Activated T-helper 1 cell treated with anti-CD3 and anti-CD28 coated beads, Interleukin-2, amount 50 U/mL, for 16 hours (primary cell): ENCODE measurements around the gene RBM6.
"Not testable (repeated sequence)": the region's sequence is repeated elsewhere in the genome, so short reads cannot be mapped to it uniquely, and the experiment has no call there.

Experiments
- DNase-seq, 2 donors: peaks; one replicate each; pipeline ENCODE4 v3.0.0-alpha.2; 2020; ENCODE audit warnings: low read depth in 1 of 2, low spot score in 1 of 2

RBM6 gene

GRCh38 chr3:49912881-49913281 lies 27.1 kb upstream of the RBM6 start:
- DNase-seq, result no peak

- no peak for DNase-seq
These were observed 25.0 kb upstream of the RBM6 start for GRCh38 chr3:49914906-49915305.

GRCh38 chr3:49916686-49917085 lies 23.3 kb upstream of the RBM6 start:
- DNase-seq, result no peak

GRCh38 chr3:49917806-49918590 lies 22.0 kb upstream of the RBM6 start:
- not testable (repeated sequence) for DNase-seq

- no peak for DNase-seq
These were observed 15.3 kb upstream of the RBM6 start for GRCh38 chr3:49924683-49925082.

DNA sequence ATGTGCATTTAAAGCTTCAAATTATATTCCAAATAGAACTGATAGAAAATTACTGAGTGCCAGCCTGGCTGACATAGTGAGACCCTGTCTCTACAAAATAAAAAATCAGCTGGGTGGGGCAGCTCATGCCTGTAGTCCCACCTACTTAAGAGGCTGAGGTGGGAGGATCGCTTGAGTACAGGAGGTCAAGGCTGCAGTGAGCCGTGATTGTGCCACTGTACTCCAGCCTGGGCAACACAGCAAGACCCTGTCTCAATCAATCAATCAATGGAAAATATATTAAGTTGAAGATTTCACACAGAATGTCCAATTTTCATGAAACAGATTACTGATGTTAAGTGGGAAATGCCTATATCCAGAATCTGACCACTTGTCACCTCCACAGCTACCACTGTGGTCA lies 14.5 kb upstream of the RBM6 start:
- no peak for DNase-seq

GRCh38 chr3:49926117-49926728 lies 13.7 kb upstream of the RBM6 start:
- no peak for DNase-seq

DNA sequence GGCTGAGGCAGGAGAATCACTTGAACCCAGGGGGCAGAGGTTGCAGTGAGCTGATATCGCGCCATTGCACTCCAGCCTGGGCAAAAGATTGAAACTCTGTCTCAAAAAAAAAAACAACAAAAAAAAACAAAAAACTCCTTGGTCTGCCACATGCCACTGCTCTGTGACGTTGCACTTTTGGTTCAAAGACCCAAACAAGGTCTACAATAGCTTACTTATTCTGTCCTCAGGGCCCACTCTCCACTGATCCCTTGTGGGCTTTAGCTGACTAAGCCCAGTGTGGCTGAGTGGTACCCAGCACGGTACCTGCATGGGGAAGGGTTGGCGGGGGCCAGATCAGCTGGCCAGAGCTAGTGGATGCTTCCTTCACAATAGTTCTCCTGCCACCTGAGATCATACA lies 12.2 kb upstream of the RBM6 start:
- no peak for DNase-seq

GRCh38 chr3:49928481-49929017 lies 11.4 kb upstream of the RBM6 start:
- no peak for DNase-seq

DNA sequence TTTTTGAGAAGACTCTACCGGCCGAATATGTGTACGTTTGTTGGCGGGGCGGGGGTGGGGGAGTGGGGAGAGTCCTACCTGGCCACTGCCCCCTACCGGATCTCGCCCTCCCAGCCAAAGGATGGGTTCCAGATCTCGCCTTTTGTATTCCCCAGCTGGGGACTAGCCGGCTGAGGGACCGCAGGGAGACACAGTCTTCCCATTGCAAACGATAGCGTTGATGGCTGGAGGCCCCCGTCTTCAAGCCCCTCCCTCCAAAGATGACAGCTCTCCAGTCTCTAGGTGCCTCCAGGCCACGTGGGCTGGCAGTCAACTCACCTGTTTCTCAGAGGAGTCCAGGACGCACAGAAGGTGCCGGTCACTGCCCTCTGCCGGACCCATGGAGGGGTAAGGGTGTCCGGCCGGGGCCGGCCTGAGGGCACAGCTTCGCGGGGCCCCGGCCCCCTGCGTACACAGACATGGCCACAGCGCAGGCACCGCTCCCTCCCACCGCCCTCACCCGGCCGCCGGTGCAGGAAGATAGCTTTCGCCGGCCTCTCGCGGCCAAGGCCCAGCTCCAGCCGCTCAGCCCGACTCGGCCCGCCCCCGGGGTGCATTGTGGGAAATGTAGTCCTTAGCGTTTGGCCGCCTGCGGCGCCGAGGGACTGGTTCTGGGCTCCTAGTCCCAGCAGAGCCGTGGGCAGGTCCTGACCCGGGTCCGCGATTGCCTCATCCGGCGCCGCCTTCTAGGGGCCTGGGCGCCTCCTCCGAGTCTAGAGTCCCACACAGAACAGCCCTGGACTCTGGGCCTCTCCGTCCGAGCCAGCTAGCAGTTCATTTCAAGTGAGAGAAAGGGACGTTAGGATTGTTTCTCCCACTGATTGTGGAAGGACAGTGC lies 10.4 kb upstream of the RBM6 start, which contains the start of gene MON1A:
Gene MON1A, minus strand, starts transcription at position 521 of the 877 bp plus-strand sequence. CDS start 16,465 bp downstream, outside the sequence.
- peak; percentile 75 to 76 for DNase-seq

GRCh38 chr3:49930168-49930690 lies 9.7 kb upstream of the RBM6 start:
- no peak for DNase-seq

DNA sequence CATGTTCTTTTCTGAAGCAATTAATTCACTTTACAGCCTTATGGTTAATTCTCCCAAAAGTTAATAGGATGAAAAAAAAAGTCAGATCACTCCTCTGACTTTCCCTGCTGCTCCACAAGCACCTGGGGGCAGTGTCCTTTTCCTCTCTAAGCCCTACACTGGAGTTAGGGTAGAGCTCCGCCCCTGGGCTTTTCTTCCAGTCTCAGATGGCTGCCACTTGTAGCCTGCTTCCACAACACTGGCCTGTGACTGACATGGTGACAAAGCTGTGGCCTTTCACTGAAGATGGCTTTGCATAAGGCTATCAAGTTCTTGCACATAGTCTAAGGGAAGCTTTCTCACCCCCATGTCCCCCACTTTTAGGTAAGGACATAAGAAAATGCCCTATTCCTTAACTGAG lies 9.0 kb upstream of the RBM6 start:
- no peak for DNase-seq

GRCh38 chr3:49932281-49932680 lies 7.7 kb upstream of the RBM6 start:
- DNase-seq, result not testable (repeated sequence)

DNA sequence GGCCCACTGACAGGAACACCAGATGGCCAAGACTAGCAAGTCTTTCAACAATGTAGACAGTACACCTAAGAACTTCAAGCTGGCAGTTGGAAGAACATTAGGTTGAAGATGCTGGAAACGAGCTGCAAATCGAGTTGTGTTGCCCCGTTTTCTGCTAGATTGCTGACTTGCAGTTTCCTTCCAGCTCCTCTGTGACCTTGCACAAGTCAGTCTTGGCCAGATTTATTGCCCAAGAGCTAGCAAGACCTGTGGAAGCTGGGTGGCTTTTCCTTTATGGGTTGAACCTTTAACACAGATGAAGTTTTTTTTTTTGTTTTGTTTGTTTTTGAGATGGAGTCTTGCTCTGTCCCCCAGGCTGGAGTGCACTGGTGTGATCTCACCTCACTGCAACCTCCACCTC lies 2.9 kb upstream of the RBM6 start:
- no peak for DNase-seq

DNA sequence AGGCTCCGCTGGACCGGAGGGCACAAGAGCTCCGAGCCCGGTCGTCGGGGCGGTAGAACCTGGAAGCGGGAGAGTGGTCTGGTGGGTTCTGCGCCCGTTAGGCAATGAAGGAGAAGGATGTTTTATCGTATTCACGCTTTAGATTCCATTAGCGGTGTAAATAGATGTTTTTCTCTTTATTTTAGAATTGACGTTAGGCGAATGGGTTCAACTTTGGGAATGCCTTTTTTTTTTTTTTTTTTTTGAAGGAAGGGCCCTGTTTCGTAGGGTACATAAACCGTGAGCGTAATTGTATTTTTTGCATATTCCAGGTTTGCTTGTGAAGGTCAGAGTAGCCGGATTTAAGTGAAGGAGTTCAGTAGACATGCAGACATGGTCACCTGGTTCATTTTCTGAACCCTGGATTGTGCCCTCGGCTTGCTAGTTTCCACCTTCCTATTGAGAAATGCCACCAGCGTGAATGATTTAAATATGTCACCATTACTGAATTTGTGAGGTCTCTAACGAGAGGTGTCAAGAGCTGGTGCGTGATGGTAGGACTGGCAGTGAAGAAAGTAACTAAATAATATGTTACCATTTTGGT lies 808 bp downstream of the RBM6 start:
- no peak for DNase-seq

DNA sequence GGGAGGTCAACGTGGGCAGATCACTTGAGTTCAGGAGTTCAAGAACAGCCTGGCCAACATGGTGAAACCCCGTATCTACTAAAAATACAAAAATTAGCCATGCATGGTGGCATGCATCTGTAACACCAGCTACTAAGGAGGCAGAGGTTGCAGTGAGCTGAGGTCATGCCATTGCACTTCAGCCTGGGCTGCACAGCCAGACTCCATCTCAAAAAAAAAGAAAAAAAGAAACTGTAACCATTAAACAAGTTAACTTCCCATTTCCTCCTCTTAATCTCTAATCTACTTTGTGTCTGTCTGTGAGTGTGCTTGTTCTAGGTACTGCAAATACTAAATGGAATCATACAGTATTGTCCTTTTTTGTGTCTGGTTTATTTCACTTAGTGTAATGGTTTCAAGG lies 2.7 kb downstream of the RBM6 start:
- DNase-seq, result no peak

GRCh38 chr3:49952924-49953323 lies 13.0 kb downstream of the RBM6 start:
- DNase-seq, result no peak

DNA sequence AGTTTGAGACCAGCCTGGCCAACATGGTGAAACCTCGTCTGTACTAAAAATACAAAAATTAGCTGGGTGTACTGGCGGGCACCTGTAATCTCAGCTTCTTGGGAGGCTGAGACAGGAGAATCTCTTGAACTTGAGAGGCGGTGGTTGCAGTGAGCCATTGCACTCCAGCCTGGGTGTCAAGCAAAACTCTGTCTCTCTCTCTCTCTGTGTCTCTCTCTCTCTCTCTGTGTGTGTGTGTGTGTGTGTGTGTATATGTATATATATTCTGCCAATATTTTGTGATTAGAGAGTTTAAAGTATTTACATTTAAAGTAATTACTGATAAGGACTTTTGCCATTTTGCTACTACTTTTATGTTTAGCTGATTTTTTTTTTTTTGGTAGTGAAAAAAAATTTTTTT lies 15.7 kb downstream of the RBM6 start:
- no peak for DNase-seq

GRCh38 chr3:49966233-49966942 lies 26.4 kb downstream of the RBM6 start:
- DNase-seq, result no peak

DNA sequence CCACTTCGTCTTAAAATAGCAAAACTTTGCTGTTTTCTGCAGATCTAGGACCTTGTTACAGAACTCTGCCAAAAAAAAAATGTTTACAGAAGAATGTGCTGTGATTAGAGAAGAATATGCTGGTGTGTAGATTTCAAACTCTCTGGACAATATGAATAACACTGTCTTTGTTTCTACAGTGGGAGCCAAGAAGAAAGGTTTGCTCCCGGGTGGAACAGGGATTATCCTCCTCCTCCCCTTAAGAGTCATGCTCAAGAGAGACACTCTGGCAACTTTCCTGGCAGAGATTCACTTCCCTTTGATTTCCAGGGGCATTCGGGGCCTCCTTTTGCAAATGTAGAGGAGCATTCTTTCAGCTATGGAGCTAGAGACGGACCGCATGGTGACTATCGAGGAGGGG lies 27.3 kb downstream of the RBM6 start:
- DNase-seq, result no peak
